DND-41 (cell line): ENCODE measurements around the gene HOXC10.
A peak's percentile ranks its signal among the peaks of the same experiment; 100 is the strongest.

Experiments used
- ATAC-seq: fragments of 200-7000 bp; cut with Tn5 transposase; 3 replicates; pipeline ENCODE4 v1.9.1; 2021; ENCODE audit warnings: low read depth; ENCODE audit not compliant: insufficient read depth
- DNase-seq: peaks from one replicate; pipeline ENCODE4 v3.0.0-alpha.2; 2020
- H2AFZ ChIP-seq: 2 replicates; pipeline ENCODE4 v1.6.0; 2012; ENCODE audit warnings: low read depth, low read length
- H3K27ac ChIP-seq: 2 replicates; pipeline ENCODE4 v1.5.1; 2012; ENCODE audit warnings: low read length, inconsistent platforms
- H3K27me3 ChIP-seq: fragments of 200-600 bp; sonication (generic); 2 replicates; pipeline ENCODE4 v1.6.0; 2012; ENCODE audit warnings: low read length, mild to moderate bottlenecking, inconsistent platforms; ENCODE audit not compliant: insufficient read depth, poor library complexity
- H3K36me3 ChIP-seq: 2 replicates; pipeline ENCODE4 v1.5.1; 2012; ENCODE audit warnings: low read length, inconsistent platforms; ENCODE audit not compliant: insufficient read depth
- H3K4me1 ChIP-seq: 2 replicates; pipeline ENCODE4 v1.5.1; 2012; ENCODE audit warnings: mild to moderate bottlenecking, low read length; ENCODE audit not compliant: insufficient read depth
- H3K4me2 ChIP-seq: 2 replicates; pipeline ENCODE4 v1.6.0; 2012; ENCODE audit warnings: mild to moderate bottlenecking, moderate library complexity, low read length, inconsistent platforms; ENCODE audit not compliant: insufficient read depth
- H3K4me3 ChIP-seq, 2 experiments: fragments of 200-600 bp in 1 of 2; shearing (Covaris generic) in 1 of 2; 2 replicates each; pipeline ENCODE4 v1.5.1; 2012 to 2016; ENCODE audit warnings: inconsistent platforms in 2 of 2, low read length in 2 of 2, mild to moderate bottlenecking in 2 of 2, low read depth in 1 of 2, moderate library complexity in 1 of 2
- H3K79me2 ChIP-seq: 2 replicates; pipeline ENCODE4 v1.6.0; 2012; ENCODE audit warnings: low read length, inconsistent platforms; ENCODE audit not compliant: insufficient read depth
- H3K9ac ChIP-seq: 2 replicates; pipeline ENCODE4 v1.6.0; 2012; ENCODE audit warnings: low read depth, mild to moderate bottlenecking, inconsistent platforms, low read length, moderate library complexity
- H3K9me3 ChIP-seq: 2 replicates; pipeline ENCODE4 v1.5.1; 2012; ENCODE audit warnings: low read length, moderate library complexity, mild to moderate bottlenecking, inconsistent platforms; ENCODE audit not compliant: insufficient read depth, severe bottlenecking
- H4K20me1 ChIP-seq: 2 replicates; pipeline ENCODE4 v1.6.0; 2012; ENCODE audit warnings: low read length; ENCODE audit not compliant: insufficient read depth
- CTCF ChIP-seq: IDR thresholded peaks from 2 replicates; pipeline ENCODE4 v1.5.1; 2012; ENCODE audit warnings: borderline replicate concordance, low read length, moderate library complexity, mild to moderate bottlenecking; ENCODE audit not compliant: poor library complexity, severe bottlenecking; ENCODE audit errors: extremely low read depth
- EZH2 ChIP-seq: IDR thresholded peaks from 3 replicates; pipeline ENCODE4 v1.6.1; 2012; ENCODE audit warnings: borderline replicate concordance, low read depth, mild to moderate bottlenecking, moderate library complexity, low read length, inconsistent platforms; ENCODE audit not compliant: severe bottlenecking

The HOXC10 gene

GRCh38 chr12:53995002-53995377 lies 10.0 kb downstream of the HOXC10 start:
- H3K4me1 ChIP-seq = peaks cover 18% of the 10 kb centered on the region
- no peak overlapping the region for H3K9ac ChIP-seq
- peaks cover 59% of the 10 kb centered on the region for H3K27me3 ChIP-seq
- DNase-seq = no peak
- H3K79me2 ChIP-seq = no peaks in the 10 kb centered on the region
- TF ChIP-seq EZH2 = no peak
- no peak for TF ChIP-seq CTCF
- H3K9me3 ChIP-seq = no peaks in the 10 kb centered on the region
- no peak for ATAC-seq
- no peak overlapping the region for H3K4me3 ChIP-seq
- H3K36me3 ChIP-seq = no peaks in the 10 kb centered on the region
- no peaks in the 10 kb centered on the region for H4K20me1 ChIP-seq
- no peak overlapping the region for H3K27ac ChIP-seq
- H2AFZ ChIP-seq = peak overlapping the region; percentile 70; the same call in 1 of the 2 replicates
- no peak overlapping the region for H3K4me2 ChIP-seq

DNA sequence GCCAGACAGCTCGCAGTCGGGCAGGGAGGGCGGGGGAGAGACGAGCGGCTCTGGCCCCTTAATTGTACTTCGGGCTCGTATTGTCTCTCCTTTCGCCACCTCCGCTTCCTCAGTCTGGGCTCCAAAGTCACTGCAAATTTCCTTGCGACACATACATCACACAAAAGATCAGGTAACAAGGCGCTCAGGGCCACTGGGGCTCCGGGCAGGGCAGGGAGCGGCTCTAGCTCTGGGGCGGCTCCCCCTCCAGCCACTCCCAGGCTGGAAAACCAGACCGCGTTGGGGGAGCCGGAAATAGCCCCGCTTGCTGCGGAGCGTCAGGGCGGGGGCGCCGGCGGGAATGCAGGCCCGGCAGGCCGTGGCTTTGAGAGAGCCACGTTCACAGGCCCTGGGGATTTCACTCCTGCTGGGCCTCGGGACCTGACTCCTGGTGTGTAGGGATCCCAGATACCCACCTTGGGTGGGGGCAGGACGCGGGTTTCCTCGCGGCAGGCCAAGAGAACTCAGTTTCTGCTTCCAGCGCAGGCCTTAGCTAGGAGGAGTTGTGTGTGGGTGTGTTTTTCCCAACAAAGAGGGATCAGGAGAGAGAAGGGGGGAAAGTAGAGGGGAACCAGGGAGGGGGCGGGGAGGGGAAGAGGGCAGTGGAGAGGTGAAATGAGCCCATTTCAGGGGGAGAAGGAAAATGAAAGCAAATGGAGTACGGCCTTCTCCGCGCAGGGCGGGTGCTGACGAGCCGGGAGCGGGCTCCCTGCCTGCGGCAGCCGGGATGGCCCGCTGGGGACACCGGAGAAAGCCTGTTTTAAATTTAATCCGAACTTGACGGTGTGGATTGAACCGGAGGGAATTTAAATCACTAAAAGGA lies 10.7 kb downstream of the HOXC10 start:
- peaks cover 53% of the 10 kb centered on the region for H3K27me3 ChIP-seq
- H3K27ac ChIP-seq = peak overlapping the region; percentile 32; the same call in 1 of the 2 replicates
- H3K4me2 ChIP-seq = peak overlapping the region; percentile 54
- no peaks in the 10 kb centered on the region for H4K20me1 ChIP-seq
- peak overlapping the region in 1 of 2 experiments; percentile 47; a peak in 3 of 4 replicates for H3K4me3 ChIP-seq
- H3K36me3 ChIP-seq = no peaks in the 10 kb centered on the region
- H2AFZ ChIP-seq = peak overlapping the region; percentile 70
- ATAC-seq (peak; percentile 67), DNase-seq (no peak)
- TF ChIP-seq CTCF (no peak), EZH2 (no peak)
- H3K9me3 ChIP-seq = no peaks in the 10 kb centered on the region
- peak overlapping the region; percentile 53 for H3K9ac ChIP-seq
- H3K4me1 ChIP-seq = peaks cover 18% of the 10 kb centered on the region
- no peaks in the 10 kb centered on the region for H3K79me2 ChIP-seq

DNA sequence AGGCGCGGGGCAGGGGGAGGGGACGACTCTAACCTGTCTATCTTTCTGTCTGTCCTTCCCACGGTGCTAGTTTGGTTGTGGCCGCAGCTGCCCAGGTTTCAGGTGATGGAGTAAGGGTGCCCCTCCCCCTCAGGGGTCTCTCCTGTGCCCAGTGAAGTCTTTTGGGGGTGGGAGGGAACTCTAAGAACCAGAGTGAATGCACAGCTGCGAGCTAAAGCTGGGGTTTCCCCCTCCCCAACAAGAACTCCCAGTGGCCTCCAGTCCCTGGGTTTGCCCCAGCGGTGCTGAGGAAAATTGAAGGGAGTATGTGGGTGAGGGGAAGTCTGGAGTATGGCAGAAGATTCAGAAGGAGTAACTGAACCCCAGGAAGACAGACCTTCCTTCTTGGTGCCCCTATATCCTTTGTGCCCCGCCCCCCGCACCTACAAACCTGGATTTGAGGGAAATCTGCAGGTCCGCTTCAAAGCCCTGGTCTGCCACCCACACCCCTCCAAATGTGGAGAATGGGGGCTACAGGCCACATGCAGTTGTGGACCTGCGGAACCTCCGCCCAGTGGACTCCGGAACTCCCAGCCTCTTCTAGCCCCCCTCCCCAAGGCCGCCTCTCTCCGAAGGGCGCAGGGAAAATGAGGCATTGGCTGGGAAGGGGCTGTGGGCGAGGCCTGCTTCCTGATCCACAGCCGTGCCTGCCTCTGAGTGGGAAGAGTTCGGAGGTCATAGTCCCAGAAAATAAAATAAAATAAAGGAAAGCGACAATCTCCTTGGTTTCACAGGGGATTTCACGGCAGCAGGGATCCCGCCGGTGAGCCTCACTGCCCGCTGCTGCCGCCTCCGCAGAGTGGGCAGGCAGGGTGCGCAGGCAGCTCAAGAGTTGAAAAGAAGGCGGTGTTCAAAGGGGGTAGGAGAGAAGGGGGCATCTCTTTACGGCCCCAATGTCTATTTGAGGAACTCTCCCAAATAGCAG lies 11.6 kb downstream of the HOXC10 start:
- Histone ChIP-seq H3K4me1 (peaks cover 18% of the 10 kb centered on the region), H3K36me3 (no peaks in the 10 kb centered on the region), H3K27ac (peak overlapping the region; percentile 32; the same call in 1 of the 2 replicates), H3K27me3 (peaks cover 48% of the 10 kb centered on the region), H2AFZ (peak overlapping the region; percentile 70), H3K9ac (peak overlapping the region; percentile 53), H3K4me2 (peak overlapping the region; percentile 54), H3K79me2 (no peaks in the 10 kb centered on the region), H3K4me3 (peak overlapping the region in 1 of 2 experiments; percentile 47; a peak in 3 of 4 replicates), H4K20me1 (no peaks in the 10 kb centered on the region), H3K9me3 (no peaks in the 10 kb centered on the region)
- peak; percentile 9 for TF ChIP-seq EZH2
- TF ChIP-seq CTCF = no peak
- ATAC-seq (peak; percentile 25; the same call in 1 of the 3 replicates), DNase-seq (no peak)
